Mucosa of descending colon (tissue), 3 donors: ENCODE data around the gene AFTPH. TPM values are rescaled to one million over a fixed set of nuclear protein-coding genes. Genes with fewer than 3 reads are reported as not detected.
A peak's percentile ranks its signal among the peaks of the same experiment; 100 is the strongest.

Experiments used
- ATAC-seq: fragments of 200-7000 bp; cut with Tn5 transposase; one replicate; pipeline ENCODE4 v1.9.1; 2020; ENCODE audit warnings: mild to moderate bottlenecking, moderate library complexity
- DNase-seq, 3 donors: peaks; one replicate each; pipeline ENCODE4 v3.0.0-alpha.2; 2020
- H3K36me3 ChIP-seq: fragments of 200-600 bp; one replicate; pipeline ENCODE4 v1.8.0; 2021; ENCODE audit warnings: low read depth, mild to moderate bottlenecking
- H3K4me1 ChIP-seq: fragments of 200-600 bp; one replicate; pipeline ENCODE4 v1.8.0; 2021; ENCODE audit warnings: low read depth, mild to moderate bottlenecking
- H3K4me3 ChIP-seq: fragments of 200-600 bp; one replicate; pipeline ENCODE4 v1.8.0; 2021; ENCODE audit warnings: mild to moderate bottlenecking
- H3K9me3 ChIP-seq: fragments of 200-600 bp; one replicate; pipeline ENCODE4 v1.8.0; 2021; ENCODE audit warnings: mild to moderate bottlenecking
- intact Hi-C, 2 donors: fragments of 100-400 bp; cut with DNase I in 1 of 2; cut with micrococcal nuclease in 1 of 2; formaldehyde crosslinking; loops; one replicate each; pipeline versions ENCODE4 v1.11.0 to v1.11.1; 2022; cut with DNase I, micrococcal nuclease
- total RNA-seq, 3 donors: library from RNA; stranded (reverse); fragmentation: NEBNext Ultra II Directional in 2 of 3; extraction: Animal tissue kit (Norgen Biotek cat#: 25700) in 2 of 3; gene quantifications; one replicate each; pipeline versions ENCODE4 v1.2.1 to v1.2.4, GENCODE V29; 2021 to 2023
- TF ChIP-seq, protein P1 (sequence below): fragments of 200-600 bp; IDR thresholded peaks from one replicate; pipeline ENCODE4 v1.8.0; 2022; ENCODE audit warnings: antibody characterized with exemption, mild to moderate bottlenecking
- donor health status: DM: no; HTN: no; CAD: no; lungs with moderate emphysema.
- donor health status: DM: no; HTN: no; CAD: no.
- donor health status: DM: no; HTN: yes; CAD: no.

Gene AFTPH
- total RNA-seq, 3 donors from 2014 or later, result 45.9 to 61.2 (median 50.4) TPM

DNA sequence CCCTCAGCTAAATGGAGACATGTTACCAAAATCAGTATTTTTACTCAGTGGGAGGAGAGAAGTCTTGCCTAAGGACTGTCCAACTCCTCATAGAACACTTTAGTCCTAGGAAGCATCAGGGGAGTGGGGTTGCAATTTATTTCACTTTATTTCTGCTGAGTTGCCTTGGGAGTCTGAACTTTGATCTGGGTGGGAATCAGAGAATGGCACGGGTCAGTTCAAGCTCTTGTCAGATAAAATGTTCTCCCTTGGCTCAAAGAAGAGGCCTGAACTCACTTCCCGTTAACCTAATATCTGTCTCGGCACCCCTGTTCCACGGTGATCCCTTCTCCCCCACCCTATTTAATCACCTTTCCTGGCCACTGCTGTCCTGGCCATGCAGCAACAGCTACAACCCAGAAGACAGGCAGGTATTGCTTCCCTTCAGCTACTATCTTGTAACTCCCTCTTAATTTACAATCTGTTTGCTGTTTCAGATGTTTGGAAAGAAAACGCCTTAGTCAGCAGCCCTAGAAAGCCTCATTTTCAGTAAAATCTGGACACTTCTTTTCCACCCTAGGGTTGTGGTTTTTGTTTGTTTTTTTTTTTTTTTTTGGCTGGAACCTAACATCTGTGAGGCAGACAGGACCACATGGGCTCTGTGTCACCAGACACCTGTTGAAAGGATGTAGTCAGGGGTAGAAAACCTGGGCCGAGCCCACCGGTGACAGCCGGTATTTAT is 77.1 kb downstream of the AFTPH start:
- peaks cover 29% of the 10 kb centered on the region for H3K4me1 ChIP-seq
- intact Hi-C loops, result loop anchor here in 1 of 2 donors (10.0 kb wide), 1 partner anchor 264 kb away; no protein-coding TSS in a partner anchor
- no peaks in the 10 kb centered on the region for H3K9me3 ChIP-seq
- H3K36me3 ChIP-seq, result no peaks in the 10 kb centered on the region
- H3K4me3 ChIP-seq, result no peak overlapping the region
- ATAC-seq (peak; percentile 59), DNase-seq (peak in 1 of 3 donors; percentile 47)
- TF ChIP-seq, protein P1, sequence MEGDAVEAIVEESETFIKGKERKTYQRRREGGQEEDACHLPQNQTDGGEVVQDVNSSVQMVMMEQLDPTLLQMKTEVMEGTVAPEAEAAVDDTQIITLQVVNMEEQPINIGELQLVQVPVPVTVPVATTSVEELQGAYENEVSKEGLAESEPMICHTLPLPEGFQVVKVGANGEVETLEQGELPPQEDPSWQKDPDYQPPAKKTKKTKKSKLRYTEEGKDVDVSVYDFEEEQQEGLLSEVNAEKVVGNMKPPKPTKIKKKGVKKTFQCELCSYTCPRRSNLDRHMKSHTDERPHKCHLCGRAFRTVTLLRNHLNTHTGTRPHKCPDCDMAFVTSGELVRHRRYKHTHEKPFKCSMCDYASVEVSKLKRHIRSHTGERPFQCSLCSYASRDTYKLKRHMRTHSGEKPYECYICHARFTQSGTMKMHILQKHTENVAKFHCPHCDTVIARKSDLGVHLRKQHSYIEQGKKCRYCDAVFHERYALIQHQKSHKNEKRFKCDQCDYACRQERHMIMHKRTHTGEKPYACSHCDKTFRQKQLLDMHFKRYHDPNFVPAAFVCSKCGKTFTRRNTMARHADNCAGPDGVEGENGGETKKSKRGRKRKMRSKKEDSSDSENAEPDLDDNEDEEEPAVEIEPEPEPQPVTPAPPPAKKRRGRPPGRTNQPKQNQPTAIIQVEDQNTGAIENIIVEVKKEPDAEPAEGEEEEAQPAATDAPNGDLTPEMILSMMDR, result no peak

DNA sequence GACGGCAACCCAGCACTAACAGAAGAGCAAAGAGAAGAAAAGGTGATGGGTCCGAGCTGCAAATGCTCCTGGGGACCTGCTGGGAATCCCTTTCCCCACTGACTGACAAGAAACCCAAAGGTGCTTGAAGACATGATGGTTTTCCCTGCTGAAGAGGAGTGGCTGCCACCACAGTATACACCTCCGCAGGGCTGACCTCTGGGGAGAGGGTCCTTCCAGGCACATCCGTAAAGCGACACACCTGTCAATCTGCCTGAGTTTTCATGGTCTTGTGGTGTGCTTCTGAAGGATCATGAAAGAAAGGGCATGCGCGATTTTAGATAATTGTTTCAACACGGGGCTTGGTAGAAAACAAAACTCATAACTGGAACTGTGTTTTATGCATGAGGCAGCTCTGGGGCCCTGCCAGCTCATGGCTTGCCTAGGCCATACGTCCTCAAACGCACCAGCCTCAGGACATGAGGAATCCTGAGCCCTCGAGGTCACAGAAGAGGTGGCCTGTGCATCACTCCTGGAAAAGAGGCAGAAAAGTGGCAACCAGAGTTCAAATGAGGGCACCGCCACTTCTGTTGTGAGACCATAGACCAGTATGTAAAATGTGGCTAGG is 77.8 kb downstream of the AFTPH start:
- no peak for ATAC-seq

DNA sequence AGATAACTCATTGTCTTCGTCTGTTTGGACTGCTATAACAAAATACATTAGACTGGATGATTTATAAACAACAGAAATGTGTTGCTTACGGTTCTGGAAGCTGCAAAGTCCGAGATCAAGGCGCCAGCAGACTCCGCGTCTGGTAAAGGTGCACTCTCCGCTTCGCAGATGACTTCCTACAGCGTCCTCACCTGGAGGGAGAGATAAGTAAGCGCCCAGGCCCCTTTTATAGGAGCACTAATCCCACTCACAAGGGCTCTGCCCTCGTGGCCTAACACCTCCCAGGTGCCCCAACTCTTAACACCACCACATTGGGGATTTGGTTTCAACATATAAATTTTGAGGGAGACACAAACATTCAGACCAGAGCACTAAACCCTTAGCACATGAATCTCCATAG is 78.3 kb downstream of the AFTPH start:
- H3K4me1 ChIP-seq, result peaks cover 40% of the 10 kb centered on the region
- DNase-seq (no peak), ATAC-seq (no peak)
- H3K9me3 ChIP-seq, result no peaks in the 10 kb centered on the region
- TF ChIP-seq, protein P1, result no peak
- H3K36me3 ChIP-seq, result no peaks in the 10 kb centered on the region
- H3K4me3 ChIP-seq, result no peak overlapping the region
- intact Hi-C loops, result loop anchor here in 1 of 2 donors (10.0 kb wide), 1 partner anchor 262 kb away; no protein-coding TSS in a partner anchor

More for the DNA sequence above, 77.8 kb downstream of the AFTPH start:
- intact Hi-C loops, result loop anchor here in 1 of 2 donors (10.0 kb wide), 1 partner anchor 263 kb away; no protein-coding TSS in a partner anchor
- TF ChIP-seq, protein P1, result no peak
- H3K36me3 ChIP-seq, result no peaks in the 10 kb centered on the region
- H3K4me1 ChIP-seq, result peaks cover 35% of the 10 kb centered on the region
- H3K9me3 ChIP-seq, result no peaks in the 10 kb centered on the region
- DNase-seq, result no peak
- no peak overlapping the region for H3K4me3 ChIP-seq

DNA sequence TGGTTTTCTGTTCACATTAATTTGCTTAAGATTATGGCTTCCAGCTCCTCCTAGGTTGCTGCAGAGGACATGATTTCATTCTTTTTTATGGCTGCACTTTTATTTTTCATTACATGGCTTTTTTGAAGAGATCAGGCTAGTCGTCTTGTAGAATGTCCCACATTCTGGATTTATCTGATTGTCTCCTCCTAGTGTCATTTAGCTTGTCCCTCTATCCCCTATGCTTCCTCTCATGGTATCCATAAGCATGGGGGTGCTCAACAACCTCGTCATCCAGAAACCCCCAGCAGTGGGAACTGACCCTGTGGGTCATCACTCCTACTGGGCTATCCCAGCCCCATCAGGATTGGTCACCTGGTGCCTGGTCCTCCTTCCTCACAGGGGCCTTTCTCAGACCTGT is 80.0 kb downstream of the AFTPH start:
- ATAC-seq (no peak), DNase-seq (peak in 1 of 3 donors; percentile 8)
- H3K4me1 ChIP-seq, result peaks cover 55% of the 10 kb centered on the region
- intact Hi-C loops, result loop anchor here in 1 of 2 donors (10.0 kb wide), 1 partner anchor 261 kb away; no protein-coding TSS in a partner anchor
- TF ChIP-seq, protein P1, result no peak
- H3K36me3 ChIP-seq, result no peaks in the 10 kb centered on the region
- no peak overlapping the region for H3K4me3 ChIP-seq
- no peaks in the 10 kb centered on the region for H3K9me3 ChIP-seq

DNA sequence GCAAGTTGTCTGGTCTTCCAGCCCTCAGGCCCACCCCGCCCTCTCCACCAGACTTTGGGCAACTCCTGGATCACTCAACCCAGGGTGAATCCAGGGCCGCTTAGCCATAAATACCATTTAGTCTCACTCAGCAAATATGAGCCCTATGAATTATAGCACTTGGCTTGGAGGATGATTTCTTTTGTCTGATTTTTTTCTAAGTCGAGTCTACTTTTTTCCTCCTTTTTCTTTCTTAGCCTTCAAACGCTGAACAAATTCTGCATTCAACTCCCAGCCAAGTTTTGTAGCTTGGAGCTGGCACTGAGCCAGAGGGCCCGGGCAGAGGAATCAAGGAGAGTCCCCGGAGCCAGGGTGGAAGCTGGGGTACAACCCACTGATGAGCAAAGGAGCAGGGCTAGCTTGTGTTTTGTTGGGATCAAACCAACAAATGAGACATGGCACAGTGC is 80.9 kb downstream of the AFTPH start:
- H3K4me1 ChIP-seq, result peaks cover 46% of the 10 kb centered on the region
- intact Hi-C loops, result loop anchor here in 1 of 2 donors (10.0 kb wide), 1 partner anchor 260 kb away; no protein-coding TSS in a partner anchor
- TF ChIP-seq, protein P1, result no peak
- H3K4me3 ChIP-seq, result no peak overlapping the region
- no peaks in the 10 kb centered on the region for H3K9me3 ChIP-seq
- ATAC-seq (no peak), DNase-seq (peak in 2 of 3 donors; percentile 37 to 56)
- no peaks in the 10 kb centered on the region for H3K36me3 ChIP-seq
